NCI-H187 treated with DMSO at 0.1 percent for 48 hours (cell line): ENCODE data around the gene CD44.
"Not testable (repeated sequence)": the region's sequence is repeated elsewhere in the genome, so short reads cannot be mapped to it uniquely, and the experiment has no call there.

ENCODE experiments used
- DNase-seq: peaks from one replicate; lab custom pipeline; 2025; lab: John Stamatoyannopoulos, UW

Gene CD44

GRCh38 chr11:35138943-35139721, at the start of gene CD44:
CD44 (plus strand) TSS chr11:35139171; CDS start chr11:35139304, 133 bp downstream.
- DNase-seq: no peak

GRCh38 chr11:35089666-35090065, 49.3 kb upstream of the CD44 start:
- DNase-seq: no peak

- no peak for DNase-seq
Observed at GRCh38 chr11:35090125-35090524, 48.8 kb upstream of the CD44 start.

GRCh38 chr11:35090991-35091390, 48.0 kb upstream of the CD44 start:
- DNase-seq: not testable (repeated sequence)

GRCh38 chr11:35096723-35097122, 42.2 kb upstream of the CD44 start:
- no peak for DNase-seq

GRCh38 chr11:35097814-35098455, 41.0 kb upstream of the CD44 start:
- DNase-seq: no peak

- DNase-seq: no peak
Observed at GRCh38 chr11:35098855-35099254, 40.1 kb upstream of the CD44 start.

- no peak for DNase-seq
Observed at GRCh38 chr11:35099278-35100012, 39.5 kb upstream of the CD44 start.

- no peak for DNase-seq
Observed at GRCh38 chr11:35100013-35100383, 39.0 kb upstream of the CD44 start.

- no peak for DNase-seq
Observed at GRCh38 chr11:35101223-35101622, 37.7 kb upstream of the CD44 start.

- DNase-seq: no peak
Observed at GRCh38 chr11:35102267-35102666, 36.7 kb upstream of the CD44 start.

GRCh38 chr11:35103366-35104208, 35.4 kb upstream of the CD44 start:
- DNase-seq: no peak

- DNase-seq: no peak
Observed at GRCh38 chr11:35104655-35105054, 34.3 kb upstream of the CD44 start.

- no peak for DNase-seq
Observed at GRCh38 chr11:35105319-35106079, 33.5 kb upstream of the CD44 start.

- DNase-seq: no peak
Observed at GRCh38 chr11:35106595-35106994, 32.4 kb upstream of the CD44 start.

GRCh38 chr11:35107861-35108260, 31.1 kb upstream of the CD44 start:
- DNase-seq: no peak

- not testable (repeated sequence) for DNase-seq
Observed at GRCh38 chr11:35108336-35108735, 30.6 kb upstream of the CD44 start.

- DNase-seq: no peak
Observed at GRCh38 chr11:35109041-35109440, 29.9 kb upstream of the CD44 start.

- no peak for DNase-seq
Observed at GRCh38 chr11:35109827-35110226, 29.1 kb upstream of the CD44 start.

GRCh38 chr11:35111161-35112055, 27.6 kb upstream of the CD44 start:
- DNase-seq: no peak
